IPS-15b (cell line): ENCODE measurements around the gene TRPC6.

Experiments used
- H3K27me3 ChIP-seq: one replicate; pipeline ENCODE4 v1.6.1; 2013; ENCODE audit warnings: low read length; ENCODE audit not compliant: control insufficient read depth, insufficient read depth
- H3K36me3 ChIP-seq: one replicate; pipeline ENCODE4 v1.6.1; 2013; ENCODE audit warnings: low read length; ENCODE audit not compliant: control insufficient read depth, insufficient read depth
- H3K4me1 ChIP-seq: one replicate; pipeline ENCODE4 v1.6.1; 2013; ENCODE audit warnings: mild to moderate bottlenecking, low read length; ENCODE audit not compliant: control insufficient read depth, insufficient read depth
- H3K4me3 ChIP-seq: one replicate; pipeline ENCODE4 v1.5.1; 2013; ENCODE audit warnings: low read depth, low read length
- H3K9ac ChIP-seq: one replicate; pipeline ENCODE4 v1.6.1; 2013; ENCODE audit warnings: low read depth, mild to moderate bottlenecking, low read length
- H3K9me3 ChIP-seq: one replicate; pipeline ENCODE4 v1.6.1; 2013; ENCODE audit warnings: mild to moderate bottlenecking, low read length; ENCODE audit not compliant: control insufficient read depth, insufficient read depth

TRPC6 gene

GRCh38 chr11:101434026-101434643 is 149.7 kb downstream of the TRPC6 start:
- H3K9ac ChIP-seq = no peak overlapping the region
- H3K4me3 ChIP-seq = no peak overlapping the region
- no peaks in the 10 kb centered on the region for H3K9me3 ChIP-seq
- H3K4me1 ChIP-seq = peaks cover 7% of the 10 kb centered on the region
- H3K27me3 ChIP-seq = no peaks in the 10 kb centered on the region
- H3K36me3 ChIP-seq = no peaks in the 10 kb centered on the region

- H3K36me3 ChIP-seq = no peaks in the 10 kb centered on the region
- H3K9me3 ChIP-seq = no peaks in the 10 kb centered on the region
- no peaks in the 10 kb centered on the region for H3K27me3 ChIP-seq
- peaks cover 8% of the 10 kb centered on the region for H3K4me1 ChIP-seq
- H3K4me3 ChIP-seq = no peak overlapping the region
- H3K9ac ChIP-seq = no peak overlapping the region
These were observed 150.7 kb downstream of the TRPC6 start for GRCh38 chr11:101433151-101433550.

GRCh38 chr11:101429703-101430540 is 153.9 kb downstream of the TRPC6 start:
- H3K9ac ChIP-seq = no peak overlapping the region
- H3K27me3 ChIP-seq = no peaks in the 10 kb centered on the region
- no peaks in the 10 kb centered on the region for H3K36me3 ChIP-seq
- H3K9me3 ChIP-seq = no peaks in the 10 kb centered on the region
- H3K4me1 ChIP-seq = peaks cover 8% of the 10 kb centered on the region
- H3K4me3 ChIP-seq = no peak overlapping the region

- Histone ChIP-seq H3K4me1 (peaks cover 8% of the 10 kb centered on the region), H3K4me3 (no peak overlapping the region)
These were observed 154.9 kb downstream of the TRPC6 start for GRCh38 chr11:101428918-101429317.

GRCh38 chr11:101407324-101407723 is 176.5 kb downstream of the TRPC6 start:
- Histone ChIP-seq H3K9ac (no peak overlapping the region), H3K4me3 (no peak overlapping the region), H3K4me1 (no peaks in the 10 kb centered on the region), H3K9me3 (no peaks in the 10 kb centered on the region), H3K36me3 (no peaks in the 10 kb centered on the region), H3K27me3 (no peaks in the 10 kb centered on the region)

More at GRCh38 chr11:101428918-101429317, 154.9 kb downstream of the TRPC6 start:
- no peak overlapping the region for H3K9ac ChIP-seq
- H3K9me3 ChIP-seq = no peaks in the 10 kb centered on the region
- H3K27me3 ChIP-seq = no peaks in the 10 kb centered on the region
- no peaks in the 10 kb centered on the region for H3K36me3 ChIP-seq
